B cell (primary cell): ENCODE measurements around the gene HMCN1. TPM values are rescaled to one million over a fixed set of nuclear protein-coding genes. Genes with fewer than 3 reads are reported as not detected.

ENCODE experiments used
- ATAC-seq: fragments of 200-7000 bp; cut with Tn5 transposase; one replicate; pipeline ENCODE4 v1.10.0; 2021; ENCODE audit warnings: low read depth, mild to moderate bottlenecking, moderate number of reproducible peaks, moderate library complexity
- CTCF ChIA-PET: fragments of 350-600 bp; sonication (Branson Sonifier 250); formaldehyde crosslinking; loops from one replicate; lab custom pipeline; 2021; ENCODE audit warnings: antibody characterized with exemption, inconsistent platforms; lab: Charles Lee
- POLR2A ChIA-PET: fragments of 350-600 bp; sonication (Branson Sonifier 250); formaldehyde crosslinking; loops from one replicate; lab custom pipeline; 2021; ENCODE audit warnings: antibody characterized with exemption; lab: Charles Lee
- DNase-seq: peaks from one replicate; pipeline ENCODE4 v3.0.0; 2013
- H2AFZ ChIP-seq: 2 replicates; pipeline ENCODE4 v1.6.1; 2012; ENCODE audit warnings: mild to moderate bottlenecking, low read depth, low read length; ENCODE audit not compliant: insufficient read depth, poor library complexity, severe bottlenecking
- H3K27ac ChIP-seq, 2 donors: 1 replicate in 1 of 2; 2 replicates in 1 of 2; pipeline ENCODE4 v1.5.1; 2012 to 2013; ENCODE audit warnings: low read length in 2 of 2, mild to moderate bottlenecking in 2 of 2, moderate library complexity in 1 of 2
- H3K27me3 ChIP-seq, 4 experiments: fragments of 200-600 bp in 1 of 4; sonication (generic) in 1 of 4; replicated peaks in 1 of 4; 1 replicate in 2 of 4; 2 replicates in 2 of 4; pipeline versions ENCODE4 v1.6.1 to v1.7.0; 2013 to 2016; ENCODE audit warnings: low read length in 3 of 4, mild to moderate bottlenecking in 2 of 4, mixed read lengths in 1 of 4, moderate library complexity in 1 of 4; ENCODE audit not compliant: insufficient read depth in 4 of 4, control insufficient read depth in 3 of 4; ENCODE audit errors: control extremely low read depth in 1 of 4
- H3K36me3 ChIP-seq, 2 experiments: replicated peaks in 1 of 2; 1 replicate in 1 of 2; 2 replicates in 1 of 2; pipeline versions ENCODE4 v1.6.1 to v1.7.1; 2013; ENCODE audit warnings: low read length in 1 of 2; ENCODE audit not compliant: insufficient read depth in 2 of 2, control insufficient read depth in 1 of 2; ENCODE audit errors: control extremely low read depth in 1 of 2, extremely low read depth in 1 of 2
- H3K4me1 ChIP-seq, 2 donors: fragments of 200-600 bp in 1 of 2; sonication (generic) in 1 of 2; 1 replicate in 1 of 2; 2 replicates in 1 of 2; pipeline versions ENCODE4 v1.5.1 to v1.6.1; 2013 to 2017; ENCODE audit warnings: low read length in 2 of 2; ENCODE audit not compliant: control insufficient read depth in 2 of 2, insufficient read depth in 2 of 2
- H3K4me2 ChIP-seq: replicated peaks from 2 replicates; pipeline ENCODE3; 2012; ENCODE audit warnings: mild to moderate bottlenecking, low read depth, low read length; ENCODE audit not compliant: poor library complexity, severe bottlenecking
- H3K4me3 ChIP-seq, 5 experiments: fragments of 200-600 bp in 1 of 5; sonication (generic) in 1 of 5; 1 replicate in 3 of 5; 2 replicates in 2 of 5; pipeline versions ENCODE4 v1.5.1 to v1.7.0; 2011 to 2016; ENCODE audit warnings: low read length in 4 of 5, mild to moderate bottlenecking in 4 of 5, low read depth in 2 of 5, control low read depth in 1 of 5, moderate library complexity in 1 of 5; ENCODE audit not compliant: insufficient read depth in 1 of 5; ENCODE audit errors: control extremely low read depth in 1 of 5, extremely low read depth in 1 of 5
- H3K79me2 ChIP-seq: fragments of 200-600 bp; sonication (generic); one replicate; pipeline ENCODE4 v1.6.0; 2016; ENCODE audit warnings: low read length; ENCODE audit not compliant: control insufficient read depth, insufficient read depth
- H3K9ac ChIP-seq: fragments of 200-600 bp; sonication (generic); 2 replicates; pipeline ENCODE4 v1.6.1; 2017; ENCODE audit warnings: mild to moderate bottlenecking, low read length, moderate library complexity
- H3K9me3 ChIP-seq, 3 donors: one replicate each; pipeline versions ENCODE4 v1.6.1 to v1.7.1; 2013; ENCODE audit warnings: low read length in 2 of 3; ENCODE audit not compliant: control insufficient read depth in 2 of 3, insufficient read depth in 1 of 3; ENCODE audit errors: control extremely low read depth in 1 of 3
- H4K20me1 ChIP-seq: 2 replicates; pipeline ENCODE4 v1.6.0; 2012; ENCODE audit warnings: mild to moderate bottlenecking, low read length; ENCODE audit not compliant: insufficient read depth, control insufficient read depth, poor library complexity, severe bottlenecking
- H3K27ac Mint-ChIP-seq: one replicate; pipeline ENCODE4 v1.8.0; 2021; ENCODE audit warnings: mixed read lengths
- H3K27me3 Mint-ChIP-seq: one replicate; pipeline ENCODE4 v1.8.0; 2021; ENCODE audit warnings: mixed read lengths
- H3K4me1 Mint-ChIP-seq: one replicate; pipeline ENCODE4 v1.8.0; 2021; ENCODE audit warnings: mixed read lengths
- H3K4me3 Mint-ChIP-seq: one replicate; pipeline ENCODE4 v1.8.0; 2021; ENCODE audit warnings: mixed read lengths
- H3K9me3 Mint-ChIP-seq: one replicate; pipeline ENCODE4 v1.8.0; 2022; ENCODE audit warnings: mixed read lengths; ENCODE audit not compliant: insufficient read depth
- CTCF ChIP-seq: fragments of 200-600 bp; IDR thresholded peaks from one replicate; pipeline ENCODE4 v1.8.0; 2022; ENCODE audit warnings: antibody characterized with exemption, mild to moderate bottlenecking
- EZH2 ChIP-seq: IDR thresholded peaks from 2 replicates; pipeline ENCODE4 v1.6.1; 2012; ENCODE audit warnings: borderline replicate concordance, low read depth, mild to moderate bottlenecking, moderate library complexity, low read length; ENCODE audit not compliant: insufficient read depth, poor library complexity, severe bottlenecking
- WGBS: methylation state at CpG from one replicate; pipeline ENCODE4 v1.1.5; 2013; ENCODE audit warnings: missing lambda C conversion rate; ENCODE audit not compliant: insufficient coverage; 5-methylcytosine and 5-hydroxymethylcytosine counted together
- intact Hi-C: fragments of 100-400 bp; cut with micrococcal nuclease; formaldehyde crosslinking; loops from one replicate; pipeline ENCODE4 v1.10.0; 2022
- polyA plus RNA-seq: library from polyadenylated mRNA; depleted of rRNA; stranded (reverse); fragments of >200 nt; gene quantifications from 2 replicates; pipeline ENCODE4 v1.2.3, GENCODE V29; 2012
- total RNA-seq, 2 donors: library from RNA; stranded (reverse); fragments of 120-200 nt in 1 of 2; gene quantifications; 1 replicate in 1 of 2; 2 replicates in 1 of 2; pipeline versions ENCODE4 v1.2.3 to v1.2.4, GENCODE V29; 2013 to 2022

The HMCN1 gene
- total and polyA plus RNA-seq, 2 donors (not counting 1 experiment from before 2014, with no cell fraction given) = not detected

- CTCF ChIA-PET = no interaction called here
- intact Hi-C loops = no loop called here
- H3K9me3 ChIP-seq = no peaks in the 10 kb centered on the region
- H3K27me3 ChIP-seq = no peaks in the 10 kb centered on the region
- H3K4me2 ChIP-seq = no peak overlapping the region
- H3K27me3 Mint-ChIP-seq = no peaks in the 10 kb centered on the region
- H3K9ac ChIP-seq = no peak overlapping the region
- POLR2A ChIA-PET = no interaction called here
- DNase-seq (no peak), ATAC-seq (no peak)
- H3K36me3 ChIP-seq = no peaks in the 10 kb centered on the region
- no peaks in the 10 kb centered on the region for H3K4me1 ChIP-seq
- no peak for TF ChIP-seq EZH2
- TF ChIP-seq CTCF = no peak
- H3K27ac ChIP-seq = no peak overlapping the region
- H3K4me3 Mint-ChIP-seq = no peak overlapping the region
- H3K4me3 ChIP-seq = no peak overlapping the region
- no peaks in the 10 kb centered on the region for H3K4me1 Mint-ChIP-seq
- H4K20me1 ChIP-seq = no peaks in the 10 kb centered on the region
- H3K79me2 ChIP-seq = no peaks in the 10 kb centered on the region
- no peak overlapping the region for H2AFZ ChIP-seq
- H3K9me3 Mint-ChIP-seq = peaks cover 4% of the 10 kb centered on the region
- no peak overlapping the region for H3K27ac Mint-ChIP-seq
Measured at GRCh38 chr1:186143481-186143880, 409.3 kb downstream of the HMCN1 start.

GRCh38 chr1:186144505-186144904, 410.3 kb downstream of the HMCN1 start:
- Mint-ChIP-seq H3K27me3 (no peaks in the 10 kb centered on the region), H3K27ac (no peak overlapping the region), H3K4me3 (no peak overlapping the region), H3K9me3 (peaks cover 4% of the 10 kb centered on the region), H3K4me1 (no peaks in the 10 kb centered on the region)
- no peaks in the 10 kb centered on the region for H3K9me3 ChIP-seq
- no peaks in the 10 kb centered on the region for H3K4me1 ChIP-seq
- no peaks in the 10 kb centered on the region for H4K20me1 ChIP-seq
- H3K27me3 ChIP-seq = no peaks in the 10 kb centered on the region
- ChIA-PET CTCF (no interaction called here), POLR2A (no interaction called here)
- H3K79me2 ChIP-seq = no peaks in the 10 kb centered on the region
- no peak overlapping the region for H3K4me3 ChIP-seq
- no peak overlapping the region for H3K9ac ChIP-seq
- no peak overlapping the region for H3K4me2 ChIP-seq
- DNase-seq (no peak), ATAC-seq (no peak)
- WGBS = no CpG with 5 or more reads among the region's 5 CpGs
- H2AFZ ChIP-seq = no peak overlapping the region
- intact Hi-C loops = no loop called here
- no peak for TF ChIP-seq EZH2
- no peak for TF ChIP-seq CTCF
- no peaks in the 10 kb centered on the region for H3K36me3 ChIP-seq
- no peak overlapping the region for H3K27ac ChIP-seq
